ENCODE data around the gene EGFL6. TPM values are rescaled to one million over a fixed set of nuclear protein-coding genes. Genes with fewer than 3 reads are reported as not detected.
"Not testable (repeated sequence)": the region's sequence is repeated elsewhere in the genome, so short reads cannot be mapped to it uniquely, and the experiment has no call there.

The EGFL6 gene
- total RNA-seq, 2 experiments from 2014 or later = not detected

DNA sequence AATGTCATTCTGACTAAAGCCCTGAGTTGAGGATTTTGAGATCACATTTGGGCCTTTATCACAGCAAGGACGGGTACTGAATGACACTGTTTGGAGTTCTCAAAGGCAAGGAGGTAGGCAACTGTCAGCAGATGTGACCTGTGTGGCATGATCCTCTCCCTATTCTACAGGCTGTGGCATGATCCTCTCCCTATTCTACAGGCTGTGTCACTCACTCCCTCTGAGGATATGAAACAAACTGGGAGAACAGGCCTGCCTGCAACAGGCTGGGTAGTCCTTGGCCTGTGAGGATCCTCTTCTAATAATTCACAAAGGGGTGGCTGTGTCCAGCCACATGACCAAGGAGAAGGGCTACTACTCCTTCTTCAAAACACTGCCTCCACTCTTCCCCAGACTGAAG lies 68.6 kb downstream of the EGFL6 start:
- Histone ChIP-seq H3K9me2 (ENCODE audit: insufficient read depth, low read length) (no peaks in the 10 kb centered on the region), H3K27ac (ENCODE audit: low read depth, low read length, poor library complexity, severe bottlenecking) (no peak overlapping the region), H3K4me1 (ENCODE audit: insufficient read depth, low read length, poor library complexity, severe bottlenecking) (no peaks in the 10 kb centered on the region), H3K36me3 (ENCODE audit: insufficient read depth, low read length) (no peaks in the 10 kb centered on the region), H3K4me2 (ENCODE audit: low read length) (no peak overlapping the region), H2AFZ (ENCODE audit: low read length) (no peak overlapping the region), H3K4me3 (ENCODE audit: low read depth, low read length, poor library complexity, severe bottlenecking) (no peak overlapping the region), H3K9me3 (ENCODE audit: low read length) (no peaks in the 10 kb centered on the region), H3K79me2 (ENCODE audit: insufficient read depth, low read depth, low read length) (no peaks in the 10 kb centered on the region), H4K20me1 (ENCODE audit: insufficient read depth, low read length) (no peaks in the 10 kb centered on the region)
- no peak for TF ChIP-seq EZH2phosphoT487 (IDR thresholded peaks at IDR 0.05; ENCODE audit: borderline replicate concordance, low read depth, low read length)
- TF ChIP-seq CTCF (conservative IDR thresholded peaks at IDR 0.05; ENCODE audit: low read length) = no peak
- ChIA-PET CTCF (ENCODE audit: unreplicated experiment) (no interaction called here), POLR2A (no interaction called here)
- DNase-seq (ENCODE audit: low spot score) = no peak
- BruUV-seq (replicated peaks) = no TSS peak
- intact Hi-C loops (cut with micrococcal nuclease; ENCODE audit: unreplicated experiment) = no loop called here

DNA sequence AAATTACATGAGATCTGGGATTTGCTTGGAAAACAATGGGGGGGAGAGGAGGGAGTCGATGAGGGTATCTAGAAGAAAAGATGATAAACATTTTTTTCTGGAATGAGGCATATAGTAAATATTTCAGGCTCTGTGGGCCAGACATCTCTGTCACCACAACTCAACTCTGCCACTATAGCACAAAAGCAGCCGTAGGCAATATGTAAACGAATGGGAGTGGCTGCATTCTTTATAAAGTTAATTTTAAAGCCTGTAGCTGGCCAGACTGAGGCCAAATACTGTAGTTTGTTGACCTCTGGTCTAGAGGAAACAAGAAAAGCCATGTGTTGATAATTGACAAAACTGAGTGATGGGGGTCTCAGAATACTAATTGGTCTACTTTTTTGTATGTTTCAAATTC lies 69.4 kb downstream of the EGFL6 start:
- Histone ChIP-seq H4K20me1 (ENCODE audit: insufficient read depth, low read length) (no peaks in the 10 kb centered on the region), H3K4me2 (ENCODE audit: low read length) (no peak overlapping the region), H2AFZ (ENCODE audit: low read length) (no peak overlapping the region), H3K9me3 (ENCODE audit: low read length) (no peaks in the 10 kb centered on the region), H3K27ac (ENCODE audit: low read depth, low read length, poor library complexity, severe bottlenecking) (no peak overlapping the region), H3K79me2 (ENCODE audit: insufficient read depth, low read depth, low read length) (no peaks in the 10 kb centered on the region), H3K9me2 (ENCODE audit: insufficient read depth, low read length) (no peaks in the 10 kb centered on the region), H3K4me3 (ENCODE audit: low read depth, low read length, poor library complexity, severe bottlenecking) (no peak overlapping the region), H3K36me3 (ENCODE audit: insufficient read depth, low read length) (no peaks in the 10 kb centered on the region), H3K4me1 (ENCODE audit: insufficient read depth, low read length, poor library complexity, severe bottlenecking) (no peaks in the 10 kb centered on the region)
- ChIA-PET POLR2A (no interaction called here), CTCF (ENCODE audit: unreplicated experiment) (no interaction called here)
- no peak for DNase-seq (ENCODE audit: low spot score)
- BruUV-seq (replicated peaks) = no TSS peak
- no peak for TF ChIP-seq EZH2phosphoT487 (IDR thresholded peaks at IDR 0.05; ENCODE audit: borderline replicate concordance, low read depth, low read length)
- no peak for TF ChIP-seq CTCF (conservative IDR thresholded peaks at IDR 0.05; ENCODE audit: low read length)
- intact Hi-C loops (cut with micrococcal nuclease; ENCODE audit: unreplicated experiment) = no loop called here

GRCh38 chrX:13641684-13642083 lies 72.3 kb downstream of the EGFL6 start:
- H2AFZ ChIP-seq (ENCODE audit: low read length); H3K9me3 ChIP-seq (ENCODE audit: low read length); H3K9me2 ChIP-seq (ENCODE audit: insufficient read depth, low read length); H3K27ac ChIP-seq (ENCODE audit: low read depth, low read length, poor library complexity, severe bottlenecking); H3K36me3 ChIP-seq (ENCODE audit: insufficient read depth, low read length); BruUV-seq (replicated peaks); H4K20me1 ChIP-seq (ENCODE audit: insufficient read depth, low read length); H3K4me1 ChIP-seq (ENCODE audit: insufficient read depth, low read length, poor library complexity, severe bottlenecking); POLR2A ChIA-PET; DNase-seq (ENCODE audit: low spot score); H3K4me2 ChIP-seq (ENCODE audit: low read length); H3K79me2 ChIP-seq (ENCODE audit: insufficient read depth, low read depth, low read length); intact Hi-C loops (cut with micrococcal nuclease; ENCODE audit: unreplicated experiment); H3K4me3 ChIP-seq (ENCODE audit: low read depth, low read length, poor library complexity, severe bottlenecking); CTCF ChIA-PET (ENCODE audit: unreplicated experiment): not testable (repeated sequence)

All from OCI-LY7 (cell line).